Myocyte (in vitro differentiated cells): ENCODE results near the gene ANKRD13D. TPM values are rescaled to one million over a fixed set of nuclear protein-coding genes. Genes with fewer than 3 reads are reported as not detected.
A peak's percentile ranks its signal among the peaks of the same experiment; 100 is the strongest.
"Not testable (repeated sequence)": the region's sequence is repeated elsewhere in the genome, so short reads cannot be mapped to it uniquely, and the experiment has no call there.

ENCODE experiments used
- DNase-seq: peaks from one replicate; pipeline ENCODE4 v3.0.0-alpha.2; 2012; ENCODE audit warnings: low read depth
- total RNA-seq: library from RNA; depleted of rRNA; stranded (reverse); fragments of >200 nt; gene quantifications from 2 replicates; pipeline ENCODE4 v1.2.3, GENCODE V29; 2014

ANKRD13D gene
- total RNA-seq, 1 donor from 2014 or later, result 24.5 TPM

DNA sequence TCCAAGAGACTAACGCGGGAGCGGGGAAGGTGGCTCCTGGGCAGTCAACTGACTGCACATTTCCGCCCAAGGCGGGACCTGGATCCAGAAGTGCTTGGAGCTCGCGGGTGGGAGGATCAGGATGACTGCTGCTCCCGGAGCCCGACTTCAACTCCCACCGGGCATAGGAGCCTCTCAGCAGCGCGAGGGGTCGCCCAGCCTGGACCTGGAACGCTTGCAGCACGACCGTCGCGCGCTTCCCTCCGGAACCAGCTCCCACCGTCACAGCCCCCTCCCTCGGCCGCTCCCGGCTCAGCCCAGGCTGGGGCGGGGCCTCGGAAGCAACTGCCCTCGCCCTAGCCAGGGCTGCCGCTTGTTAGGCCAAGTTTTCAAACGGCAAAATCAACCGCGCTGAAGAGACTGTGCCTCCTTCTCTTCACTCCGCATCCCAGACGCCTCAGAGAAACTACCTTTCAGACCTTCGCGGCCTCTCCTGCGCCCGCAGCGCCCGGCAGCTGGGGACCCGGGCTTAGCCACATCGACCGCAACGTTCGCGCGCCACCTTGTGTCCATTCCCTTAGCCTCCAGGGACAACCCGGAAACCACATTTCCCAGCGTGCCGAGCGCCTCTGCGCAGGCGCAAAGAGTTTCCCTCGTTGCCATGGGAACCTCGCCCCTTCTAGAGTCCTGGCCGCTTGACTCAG lies 28.2 kb downstream of the ANKRD13D start:
- DNase-seq, result peak; percentile 97

DNA sequence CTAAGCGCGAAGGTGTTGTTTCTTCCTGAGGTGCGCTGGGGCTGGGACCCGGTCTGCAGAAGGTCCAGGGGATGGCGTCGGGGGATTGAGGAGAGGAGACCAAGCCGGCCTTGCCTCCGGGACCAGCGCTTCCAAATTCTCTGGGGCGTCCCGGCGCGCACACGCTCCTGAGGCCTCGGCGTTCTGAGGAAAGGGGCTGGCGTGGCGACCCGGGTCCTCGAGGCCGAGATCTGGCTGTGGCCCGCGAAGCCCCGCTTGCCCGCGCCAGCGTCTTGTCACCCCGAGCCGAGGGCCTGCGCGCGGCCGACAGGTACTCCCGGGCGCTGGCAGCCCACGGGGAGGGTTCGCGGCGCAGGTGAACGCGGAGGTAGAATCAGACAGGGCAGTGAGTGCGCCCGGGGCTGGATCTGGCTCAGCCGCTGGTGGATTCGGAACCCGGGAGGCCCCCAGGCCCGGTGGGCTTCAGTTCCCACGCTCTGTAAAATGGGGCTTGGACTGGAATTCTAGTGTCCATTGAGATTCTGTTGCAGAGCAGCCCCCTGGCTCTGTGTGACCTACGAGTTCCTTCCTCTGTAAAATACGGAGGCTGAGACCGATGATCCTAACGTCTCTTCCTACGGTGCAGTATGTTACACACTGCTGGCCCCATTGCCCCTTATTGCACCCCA lies 28.9 kb downstream of the ANKRD13D start:
- no peak for DNase-seq

DNA sequence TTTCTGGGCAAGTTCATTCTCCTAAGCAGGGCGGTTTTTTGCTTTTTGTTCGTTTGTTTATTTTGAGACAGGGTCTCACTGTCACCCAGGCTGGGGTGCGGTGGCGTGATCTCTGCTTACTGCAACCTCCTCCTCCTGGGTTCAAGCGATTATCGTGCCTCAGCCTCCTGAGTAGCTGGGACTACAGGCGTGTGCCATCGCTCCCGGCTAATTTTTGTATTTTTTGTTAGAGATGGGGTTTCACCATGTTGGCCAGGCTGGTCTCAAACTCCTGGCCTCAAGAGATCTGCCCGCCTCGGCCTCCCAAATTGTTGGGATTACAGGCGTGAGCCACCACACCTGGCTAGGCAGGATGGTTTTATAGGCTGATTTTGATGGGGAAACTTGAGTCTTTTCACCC lies 29.8 kb downstream of the ANKRD13D start:
- DNase-seq, result not testable (repeated sequence)

DNA sequence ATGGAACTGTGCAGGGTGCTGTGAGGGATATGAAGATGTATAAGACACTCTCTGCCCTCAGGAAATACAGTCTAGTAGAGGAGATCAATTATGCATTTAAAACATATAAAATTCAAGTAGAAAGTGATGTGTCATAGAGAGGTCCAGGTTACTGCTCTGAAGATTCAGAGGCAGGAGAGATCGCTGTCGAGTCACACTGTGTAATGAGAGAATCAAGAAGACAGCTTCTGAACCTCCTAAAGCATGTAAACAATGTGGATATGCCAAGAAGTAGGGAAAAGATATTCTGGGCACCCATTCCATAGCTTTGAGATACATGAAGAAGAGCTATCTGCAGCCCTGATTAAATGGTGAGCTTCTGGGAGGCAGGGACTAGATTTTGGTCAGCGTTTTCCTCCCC lies 30.9 kb downstream of the ANKRD13D start:
- no peak for DNase-seq

DNA sequence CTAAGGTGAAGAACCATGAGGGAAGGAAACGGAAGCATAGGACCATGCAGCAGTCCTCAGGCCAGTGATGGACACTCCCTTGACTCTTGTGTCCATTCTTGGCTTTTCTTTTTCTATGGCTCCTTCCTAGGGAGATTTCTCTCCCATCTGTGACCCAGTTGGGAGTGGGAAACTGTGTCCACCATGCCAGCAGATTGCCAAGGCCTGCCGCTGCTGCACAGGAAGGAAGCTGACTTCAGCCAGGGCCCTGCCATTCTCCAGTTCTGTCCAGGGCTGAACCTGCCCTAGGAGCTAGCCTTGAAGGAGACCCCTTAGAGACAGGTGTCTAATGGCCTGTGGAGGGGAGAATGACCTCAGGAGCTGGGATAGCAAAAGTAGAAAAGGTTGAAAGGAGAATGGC lies 31.6 kb downstream of the ANKRD13D start:
- no peak for DNase-seq

DNA sequence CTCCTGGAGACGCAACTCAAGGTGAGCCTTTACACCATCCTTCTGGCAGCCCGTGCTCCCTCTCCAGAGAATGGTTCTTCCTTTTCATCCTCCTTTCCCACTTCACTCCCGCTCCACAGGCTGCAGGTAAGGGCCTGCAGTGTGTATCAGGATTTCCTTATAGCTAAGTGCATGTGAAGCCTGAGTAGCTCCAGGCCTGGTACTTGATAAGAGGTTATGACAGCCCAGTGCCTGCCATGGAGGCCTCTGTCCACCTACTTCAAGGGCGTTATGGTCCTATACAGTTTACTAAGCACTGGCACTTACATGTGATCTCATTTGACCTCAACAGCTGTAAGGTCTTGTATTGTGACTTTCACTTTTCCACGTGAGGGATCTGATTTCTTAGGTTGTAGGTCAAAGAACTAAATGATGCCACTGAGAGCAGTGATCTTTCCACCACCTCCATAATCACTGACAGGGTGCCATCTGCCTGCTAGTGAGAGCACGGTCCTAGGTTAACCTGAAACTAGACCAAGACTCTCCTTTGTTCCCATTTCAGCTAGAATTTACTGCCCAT lies 32.3 kb downstream of the ANKRD13D start:
- DNase-seq, result peak; percentile 7

DNA sequence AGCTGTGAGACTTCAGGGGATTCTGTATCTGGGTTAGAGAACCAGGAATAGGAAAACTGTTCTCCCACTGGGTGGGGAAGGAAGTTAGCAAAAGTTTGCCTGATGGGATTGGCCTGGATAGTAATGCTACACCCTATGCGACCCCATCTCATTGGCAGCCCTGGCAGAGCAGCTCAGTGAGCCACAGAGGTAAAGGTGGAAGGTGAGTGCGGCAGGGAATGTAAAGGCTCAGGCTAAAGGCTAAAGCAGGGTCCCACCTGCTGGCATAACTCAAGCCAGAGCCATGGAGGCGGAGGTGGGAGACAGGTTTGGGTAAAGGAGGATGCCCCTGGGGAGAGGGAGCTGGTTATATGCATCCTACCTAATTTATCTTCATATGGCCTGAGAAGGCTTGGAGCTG lies 32.9 kb downstream of the ANKRD13D start:
- no peak for DNase-seq

DNA sequence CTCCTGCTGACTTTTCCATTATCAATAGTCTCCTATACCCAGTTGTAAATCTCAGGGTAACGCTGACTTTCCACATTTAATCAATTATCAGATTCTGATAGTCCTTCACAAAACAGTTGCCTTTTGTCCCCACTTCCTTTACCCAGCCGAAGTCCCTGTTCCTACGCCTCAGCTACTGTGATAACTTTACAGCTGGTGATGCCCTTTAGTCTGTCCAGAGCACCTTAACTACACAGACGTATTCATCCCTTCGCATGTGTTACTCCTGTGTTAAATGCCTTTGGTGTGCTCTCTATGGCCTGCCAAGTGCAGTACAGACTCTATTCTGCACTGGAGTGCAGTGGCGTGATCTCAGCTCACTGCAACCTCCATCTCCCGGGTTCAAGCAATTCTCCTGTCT lies 34.4 kb downstream of the ANKRD13D start:
- no peak for DNase-seq

DNA sequence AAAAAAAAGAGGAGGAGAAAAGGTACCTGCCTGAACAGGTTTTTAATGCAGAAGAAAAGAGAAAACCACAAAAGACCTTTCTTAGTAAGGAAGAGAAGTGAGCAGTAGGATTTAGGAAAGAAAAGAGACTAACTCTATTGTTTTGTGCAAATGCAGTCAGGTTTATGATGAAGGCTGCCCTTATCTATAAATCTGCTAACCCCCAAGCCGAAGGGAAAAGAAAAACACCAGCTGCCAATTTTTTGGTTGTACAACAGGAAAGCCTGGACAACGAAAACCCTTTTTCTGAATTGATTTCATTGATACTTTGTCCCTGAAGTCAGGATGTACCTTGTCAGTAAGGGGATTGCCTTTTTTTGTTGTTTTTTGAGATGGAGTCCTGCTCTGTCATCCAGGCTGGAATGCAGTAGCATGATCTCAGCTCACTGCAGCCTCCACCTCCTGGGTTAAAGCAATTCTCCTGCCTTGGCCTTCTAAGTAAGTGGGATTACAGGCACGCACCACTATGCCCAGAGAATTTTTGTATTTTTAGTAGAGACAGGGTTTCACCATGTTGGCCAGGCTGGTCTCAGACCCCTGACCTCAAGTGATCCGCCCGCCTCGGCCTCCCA lies 43.1 kb downstream of the ANKRD13D start:
- no peak for DNase-seq

DNA sequence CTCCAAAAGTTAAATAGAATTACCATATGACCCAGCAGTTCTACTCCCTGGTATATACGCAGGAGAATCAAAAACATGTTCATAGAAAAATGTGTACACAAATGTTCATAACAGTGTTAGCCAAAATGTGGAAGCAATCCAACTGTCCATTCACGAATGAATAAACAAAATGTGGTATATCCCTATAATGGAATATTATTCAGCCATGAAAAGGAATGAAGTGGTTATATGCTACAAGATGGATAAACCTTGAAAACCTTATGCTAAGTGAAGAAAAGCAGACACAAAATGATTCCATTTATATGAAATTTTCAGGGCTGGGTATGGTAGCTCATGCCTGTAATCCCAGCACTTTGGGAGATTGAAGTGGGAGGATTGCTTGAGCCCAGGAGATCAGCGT lies 48.2 kb downstream of the ANKRD13D start:
- DNase-seq, result no peak

DNA sequence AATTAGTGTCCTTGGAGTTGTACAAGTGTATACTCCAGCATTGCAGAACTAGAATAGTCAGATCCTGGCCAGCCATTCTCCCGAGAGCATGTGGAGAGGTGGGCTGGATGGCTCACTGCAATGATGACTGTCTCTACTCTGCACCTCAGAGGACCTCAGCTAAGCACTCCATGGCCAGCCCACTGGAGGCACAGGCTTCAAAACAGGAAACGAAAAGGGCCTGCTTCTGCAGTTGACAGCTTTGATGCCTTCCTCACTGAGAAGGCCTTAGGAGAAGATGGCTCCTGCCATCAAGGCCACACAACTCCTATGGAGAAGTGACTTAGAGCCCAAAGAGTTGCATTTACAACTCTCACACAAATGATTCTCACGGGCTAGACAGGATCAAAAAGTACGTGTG lies 55.2 kb downstream of the ANKRD13D start:
- no peak for DNase-seq

DNA sequence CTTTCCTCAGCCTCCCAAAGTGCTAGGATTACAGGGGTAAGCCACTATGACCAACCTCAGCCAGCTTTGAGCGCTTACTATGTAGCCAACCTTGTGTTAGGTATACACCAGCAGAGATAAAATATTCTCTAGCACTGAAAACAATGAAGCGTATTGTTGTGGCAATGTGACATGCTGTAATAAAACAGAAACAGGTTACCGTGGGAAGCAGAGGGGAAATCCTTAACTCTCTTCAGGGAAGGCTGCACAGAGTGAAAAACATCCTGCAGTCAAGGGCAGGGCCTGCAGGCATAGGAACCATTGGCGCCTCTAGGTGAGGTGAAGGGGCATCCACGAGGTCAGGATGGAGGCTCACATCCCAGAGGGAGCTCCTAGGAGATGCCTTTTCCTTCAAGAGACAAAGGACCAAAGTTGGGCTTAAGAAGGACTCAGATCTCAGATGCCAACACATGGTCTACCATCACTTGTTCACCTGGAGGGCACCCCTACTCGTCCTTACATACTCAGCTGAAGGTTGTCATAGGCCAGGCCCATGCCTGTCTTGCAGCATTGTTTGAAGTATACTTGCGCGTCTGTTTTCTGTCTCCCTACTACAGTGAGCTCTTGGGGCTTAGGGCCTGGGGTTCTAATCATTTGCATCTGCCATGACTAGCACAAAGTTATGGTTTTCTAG lies 56.3 kb downstream of the ANKRD13D start:
- DNase-seq, result no peak

DNA sequence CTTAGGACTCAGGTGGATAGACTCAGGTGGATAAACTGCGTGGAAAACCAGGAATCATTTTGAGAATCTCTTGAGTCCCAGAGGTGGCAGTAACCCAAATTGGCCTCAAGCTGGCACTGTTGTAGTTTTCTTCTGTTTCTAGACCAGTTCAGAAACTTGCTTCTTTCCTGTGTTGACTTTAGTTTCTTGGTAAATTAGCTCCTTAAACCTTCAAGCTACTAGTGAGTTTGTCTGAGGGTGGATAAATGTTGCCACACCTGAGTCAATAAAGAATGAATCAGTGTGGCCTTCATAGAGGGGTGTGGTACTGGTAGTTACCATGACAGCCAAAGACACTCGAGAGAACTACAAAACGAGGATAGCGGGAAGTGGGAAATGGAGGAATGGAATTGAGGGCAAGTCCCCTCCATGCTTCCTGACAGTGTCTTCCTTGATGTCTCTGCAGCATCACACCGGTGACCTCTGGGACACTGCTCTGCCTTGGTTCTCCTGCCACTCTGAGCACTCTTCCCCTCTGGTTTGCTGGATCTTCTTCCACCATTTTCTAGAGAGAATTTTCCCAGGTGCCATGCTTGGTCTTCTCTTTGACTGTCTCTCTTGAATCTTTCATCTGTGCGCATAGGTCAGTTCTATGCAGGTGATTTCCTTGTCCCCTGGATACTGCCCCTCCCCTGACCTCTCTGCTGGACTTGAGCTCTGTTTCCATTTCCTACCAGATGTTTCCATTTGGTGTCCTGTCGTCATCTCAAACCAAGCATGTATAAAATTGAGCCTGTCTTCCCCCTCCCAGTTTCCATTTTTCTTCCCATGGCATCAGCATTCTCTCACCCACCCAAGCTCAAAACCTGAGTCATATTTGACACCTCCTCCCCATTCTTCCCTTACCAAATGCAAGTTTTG lies 57.1 kb downstream of the ANKRD13D start:
- DNase-seq, result peak; percentile 42

DNA sequence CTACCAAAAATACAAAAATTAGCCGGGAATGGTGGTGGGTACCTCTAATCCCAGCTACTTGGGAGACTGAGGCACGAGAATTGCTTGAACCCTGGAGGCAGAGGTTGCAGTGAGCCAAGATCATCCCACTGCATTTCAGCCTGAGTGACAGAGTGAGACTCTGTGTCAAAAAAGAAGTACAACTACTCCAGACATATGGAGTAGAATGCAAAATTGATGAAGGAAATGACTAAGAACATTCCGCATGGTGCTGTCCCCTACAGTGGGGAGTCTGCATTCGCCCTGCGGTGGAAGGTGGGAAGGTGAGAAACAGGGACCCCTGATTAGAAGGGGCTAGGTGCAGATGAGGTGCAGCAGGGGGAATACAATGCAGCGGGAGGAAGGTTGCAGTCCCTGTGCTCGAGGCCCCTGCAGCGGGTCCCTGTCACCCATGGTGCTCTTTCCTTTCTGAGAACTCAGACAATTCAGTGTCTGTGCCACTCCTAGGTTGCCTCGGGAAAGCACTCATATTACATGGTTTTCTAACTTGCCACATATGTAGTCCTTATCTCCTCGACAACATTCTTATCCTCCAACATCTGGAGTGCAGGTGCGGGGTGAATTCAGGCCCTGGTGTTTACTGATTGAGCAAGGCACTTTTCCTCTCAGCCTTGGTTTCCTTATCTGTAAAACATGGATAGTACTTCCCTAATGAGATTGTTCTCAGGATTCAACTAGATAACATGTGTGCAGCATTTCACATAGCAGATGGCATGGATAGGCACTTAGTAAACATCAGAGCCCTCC lies 59.1 kb downstream of the ANKRD13D start:
- no peak for DNase-seq

DNA sequence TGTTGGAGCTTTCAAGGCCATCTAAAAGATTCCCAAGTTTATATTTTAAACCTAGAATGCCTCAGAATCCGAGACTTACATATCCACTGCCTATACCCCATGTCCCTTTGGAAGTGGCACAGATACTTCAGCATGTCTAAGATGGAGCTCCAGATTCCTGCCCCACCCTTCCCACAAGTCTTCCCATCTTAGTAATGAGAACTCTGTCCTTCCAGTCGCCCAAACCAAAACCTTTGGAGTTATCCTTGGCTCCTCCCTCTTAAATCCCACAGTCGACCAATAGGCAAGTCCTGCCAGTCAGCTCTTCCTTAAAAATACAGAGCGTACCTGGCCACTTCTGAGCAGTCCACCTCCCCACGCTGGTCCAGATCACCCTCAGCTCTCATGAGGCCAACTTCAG lies 59.9 kb downstream of the ANKRD13D start:
- DNase-seq, result no peak

DNA sequence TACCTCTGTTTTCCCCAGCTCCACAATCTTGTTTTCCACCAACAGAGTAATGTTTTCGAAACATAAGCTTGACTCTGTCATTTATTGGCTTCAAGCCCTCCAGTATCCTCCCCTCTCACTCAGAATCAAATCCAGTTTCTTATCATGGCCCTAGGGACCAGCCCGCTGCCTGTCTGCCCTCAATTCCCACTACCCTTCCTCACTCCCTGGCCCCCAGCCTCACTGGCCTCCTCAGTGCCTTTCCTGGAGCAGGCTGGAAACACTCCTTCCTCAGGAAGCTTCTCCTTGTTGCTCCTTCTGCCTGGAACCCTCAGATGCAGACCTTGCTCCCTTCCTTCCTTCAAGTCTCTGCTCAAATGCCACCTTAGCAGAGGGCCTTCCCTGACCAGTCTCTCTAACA lies 60.4 kb downstream of the ANKRD13D start:
- no peak for DNase-seq

DNA sequence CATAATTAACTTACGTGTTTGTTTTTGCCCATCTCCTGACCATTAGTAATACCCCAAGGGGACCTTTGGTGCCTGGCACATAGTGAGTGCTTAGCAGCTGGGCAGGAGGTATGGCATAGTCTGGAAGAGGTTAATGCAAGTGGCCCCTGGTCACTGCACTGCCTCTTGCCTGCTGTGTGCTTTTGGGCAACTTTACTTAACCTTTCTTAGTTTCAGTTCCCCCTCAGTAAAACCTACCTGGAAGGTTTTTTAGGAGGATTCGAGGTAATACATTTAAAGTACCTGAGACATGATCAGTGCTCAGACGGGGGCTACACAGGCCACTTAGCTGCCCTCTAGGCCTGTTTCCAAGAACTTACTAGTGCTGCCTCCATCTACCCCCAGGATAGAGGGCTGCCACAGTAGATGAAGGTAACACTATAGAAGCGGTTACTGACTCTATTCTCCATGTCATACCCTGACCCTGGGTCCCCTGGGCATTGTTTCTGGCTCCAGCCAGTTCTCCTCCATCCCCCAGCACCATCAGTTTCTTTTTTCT lies 60.9 kb downstream of the ANKRD13D start:
- no peak for DNase-seq

DNA sequence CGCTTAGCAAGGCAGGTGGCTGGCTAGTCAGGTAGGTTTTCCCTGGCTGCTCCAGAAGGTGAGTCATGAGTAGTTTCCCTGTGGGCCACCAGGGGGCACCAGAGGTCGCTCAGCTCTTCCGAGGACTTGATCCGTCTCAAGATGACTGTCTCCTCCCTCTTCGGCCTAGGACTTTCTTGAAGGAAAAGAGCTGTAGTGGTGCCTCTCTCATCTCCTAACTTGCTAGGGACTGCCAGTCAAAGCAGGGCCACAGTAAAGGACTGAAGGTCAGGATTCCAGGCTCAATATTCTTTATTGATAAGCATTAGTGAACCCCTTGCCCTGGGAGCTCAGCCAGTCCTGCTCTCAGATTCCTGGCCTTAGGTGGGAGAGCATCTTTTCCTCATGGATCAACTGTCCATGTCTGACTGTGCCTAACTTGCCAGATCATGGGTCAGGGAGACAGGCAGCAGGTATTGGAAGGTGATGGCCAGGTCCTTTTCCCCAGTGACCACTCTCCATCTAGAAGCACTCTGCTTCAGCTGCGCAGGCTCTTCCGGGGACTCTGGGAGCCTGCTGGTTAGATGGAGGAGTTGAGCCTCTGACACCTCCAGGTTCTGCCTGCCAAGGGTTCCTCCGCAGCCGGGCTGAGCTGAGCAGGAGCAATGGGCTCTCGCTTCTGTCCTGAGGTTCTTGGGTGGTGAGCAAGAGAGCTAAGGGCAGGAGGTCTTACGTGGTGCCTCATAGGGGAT lies 62.3 kb downstream of the ANKRD13D start:
- peak; percentile 76 for DNase-seq
